Endothelial cell (in vitro differentiated cells): ENCODE data around the gene LRRC75A. TPM values are rescaled to one million over a fixed set of nuclear protein-coding genes. Genes with fewer than 3 reads are reported as not detected.

ENCODE experiments used
- DNase-seq: peaks from one replicate; pipeline ENCODE4 v3.0.0; 2021; ENCODE audit warnings: low spot score
- H3K27ac Mint-ChIP-seq: one replicate; pipeline ENCODE4 v1.8.0; 2021; ENCODE audit warnings: mixed read lengths, inconsistent platforms; ENCODE audit not compliant: unreplicated experiment
- H3K27me3 Mint-ChIP-seq: one replicate; pipeline ENCODE4 v1.8.0; 2021; ENCODE audit warnings: mild to moderate bottlenecking, moderate library complexity, mixed read lengths, inconsistent platforms; ENCODE audit not compliant: unreplicated experiment
- H3K36me3 Mint-ChIP-seq: one replicate; pipeline ENCODE4 v1.8.0; 2021; ENCODE audit warnings: mild to moderate bottlenecking, low read depth, mixed read lengths, inconsistent platforms; ENCODE audit not compliant: unreplicated experiment
- H3K4me1 Mint-ChIP-seq: one replicate; pipeline ENCODE4 v1.8.0; 2021; ENCODE audit warnings: mild to moderate bottlenecking, mixed read lengths, inconsistent platforms; ENCODE audit not compliant: unreplicated experiment
- H3K4me3 Mint-ChIP-seq: one replicate; pipeline ENCODE4 v1.8.0; 2021; ENCODE audit warnings: mild to moderate bottlenecking, mixed read lengths, inconsistent platforms; ENCODE audit not compliant: unreplicated experiment
- H3K9me3 Mint-ChIP-seq: one replicate; pipeline ENCODE4 v1.8.0; 2021; ENCODE audit warnings: mixed read lengths, inconsistent platforms; ENCODE audit not compliant: unreplicated experiment
- total RNA-seq: library from RNA; stranded (reverse); fragmentation: NEBNext Ultra II Directional; extraction: Animal tissue kit (Norgen Biotek cat#: 25700); gene quantifications from one replicate; pipeline ENCODE4 v1.2.1, GENCODE V29; 2021; ENCODE audit not compliant: unreplicated experiment
- TF ChIP-seq, protein P1 (sequence below): fragments of 200-600 bp; sonication (generic); IDR thresholded peaks from one replicate; pipeline ENCODE4 v1.5.0; 2021; ENCODE audit warnings: antibody characterized with exemption; ENCODE audit not compliant: unreplicated experiment

The LRRC75A gene
- total RNA-seq, 1 donor from 2014 or later = 0.95 TPM

DNA sequence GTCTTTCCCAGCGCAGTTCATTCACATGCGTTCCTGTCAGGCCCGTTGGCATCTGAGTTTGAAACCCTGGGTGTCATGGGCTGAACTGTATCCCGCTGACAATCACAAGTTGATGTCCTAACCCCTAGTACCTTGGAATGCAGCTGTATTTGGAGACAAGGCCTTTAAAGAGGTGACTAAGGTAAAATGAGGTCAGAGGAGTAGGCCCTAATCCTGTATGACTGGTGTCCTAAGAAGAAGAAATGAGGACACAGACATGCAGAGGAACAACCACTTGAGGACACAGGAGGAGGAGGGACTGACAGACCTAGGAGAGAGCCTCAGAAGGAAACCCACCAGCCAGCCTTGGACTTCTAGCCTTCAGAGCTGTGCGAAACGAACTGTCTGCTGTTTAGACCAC is 43.5 kb downstream of the LRRC75A start:
- H3K9me3 Mint-ChIP-seq = no peaks in the 10 kb centered on the region
- H3K27me3 Mint-ChIP-seq = peaks cover 9% of the 10 kb centered on the region
- peaks cover 15% of the 10 kb centered on the region for H3K36me3 Mint-ChIP-seq
- TF ChIP-seq, protein P1, sequence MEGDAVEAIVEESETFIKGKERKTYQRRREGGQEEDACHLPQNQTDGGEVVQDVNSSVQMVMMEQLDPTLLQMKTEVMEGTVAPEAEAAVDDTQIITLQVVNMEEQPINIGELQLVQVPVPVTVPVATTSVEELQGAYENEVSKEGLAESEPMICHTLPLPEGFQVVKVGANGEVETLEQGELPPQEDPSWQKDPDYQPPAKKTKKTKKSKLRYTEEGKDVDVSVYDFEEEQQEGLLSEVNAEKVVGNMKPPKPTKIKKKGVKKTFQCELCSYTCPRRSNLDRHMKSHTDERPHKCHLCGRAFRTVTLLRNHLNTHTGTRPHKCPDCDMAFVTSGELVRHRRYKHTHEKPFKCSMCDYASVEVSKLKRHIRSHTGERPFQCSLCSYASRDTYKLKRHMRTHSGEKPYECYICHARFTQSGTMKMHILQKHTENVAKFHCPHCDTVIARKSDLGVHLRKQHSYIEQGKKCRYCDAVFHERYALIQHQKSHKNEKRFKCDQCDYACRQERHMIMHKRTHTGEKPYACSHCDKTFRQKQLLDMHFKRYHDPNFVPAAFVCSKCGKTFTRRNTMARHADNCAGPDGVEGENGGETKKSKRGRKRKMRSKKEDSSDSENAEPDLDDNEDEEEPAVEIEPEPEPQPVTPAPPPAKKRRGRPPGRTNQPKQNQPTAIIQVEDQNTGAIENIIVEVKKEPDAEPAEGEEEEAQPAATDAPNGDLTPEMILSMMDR = no peak
- H3K4me3 Mint-ChIP-seq = no peak overlapping the region
- H3K27ac Mint-ChIP-seq = no peak overlapping the region
- no peak for DNase-seq
- peaks cover 6% of the 10 kb centered on the region for H3K4me1 Mint-ChIP-seq

DNA sequence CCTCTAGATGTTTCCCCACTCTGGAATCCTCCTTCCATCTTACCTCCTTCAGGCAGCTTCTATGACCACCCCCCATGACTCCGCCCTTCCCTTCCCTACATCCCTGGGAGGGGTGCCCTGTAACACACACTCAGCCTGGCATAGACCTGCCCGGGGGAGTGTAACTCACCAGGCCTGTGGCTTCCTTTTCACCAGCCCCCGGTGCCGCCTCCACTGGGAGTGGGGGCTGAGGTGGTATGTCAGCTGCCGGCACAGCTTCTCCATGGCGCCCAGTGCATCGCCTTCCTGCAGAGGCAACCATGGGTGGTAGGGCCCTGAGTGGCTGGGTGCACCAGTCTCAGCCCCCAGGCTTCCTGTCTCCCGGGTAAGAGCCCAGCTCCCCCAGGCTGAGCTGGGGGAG is 44.3 kb downstream of the LRRC75A start:
- peaks cover 4% of the 10 kb centered on the region for H3K4me1 Mint-ChIP-seq
- TF ChIP-seq, protein P1 = no peak
- no peak overlapping the region for H3K4me3 Mint-ChIP-seq
- peaks cover 15% of the 10 kb centered on the region for H3K36me3 Mint-ChIP-seq
- no peak for DNase-seq
- H3K27ac Mint-ChIP-seq = peak overlapping the region; percentile 64
- peaks cover 7% of the 10 kb centered on the region for H3K27me3 Mint-ChIP-seq
- no peaks in the 10 kb centered on the region for H3K9me3 Mint-ChIP-seq

DNA sequence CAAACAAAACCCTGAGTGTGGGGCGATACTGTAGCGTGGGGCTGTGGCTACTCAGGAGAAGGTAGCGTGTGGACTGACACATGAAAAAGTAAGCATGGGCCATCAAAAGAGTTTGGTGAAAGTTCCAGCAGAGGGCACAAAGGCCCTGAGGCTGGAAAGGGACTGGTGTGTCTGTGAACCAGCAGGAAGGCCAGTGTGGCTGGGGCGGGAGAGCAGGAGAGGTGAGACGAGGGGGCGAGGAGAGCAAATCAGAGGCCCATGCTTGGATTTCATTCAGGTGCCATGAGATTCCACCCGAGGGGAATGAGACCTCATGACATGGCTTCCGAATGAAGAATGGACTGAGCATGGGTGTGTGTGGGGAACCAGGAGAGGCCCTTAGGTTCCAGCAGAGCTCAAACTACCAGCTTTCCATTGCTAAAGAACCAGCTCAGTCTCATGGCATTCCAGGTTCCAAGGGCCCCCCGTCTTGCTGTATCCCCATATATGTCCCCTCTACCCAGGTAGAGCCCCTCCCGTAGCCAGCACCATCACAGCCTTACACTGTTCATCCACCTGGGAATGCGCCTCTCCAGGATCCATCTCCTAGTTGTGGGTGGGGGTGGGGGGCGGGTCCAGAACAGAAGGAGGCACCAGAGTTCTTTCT is 45.5 kb downstream of the LRRC75A start:
- H3K36me3 Mint-ChIP-seq = peaks cover 19% of the 10 kb centered on the region
- H3K27ac Mint-ChIP-seq = no peak overlapping the region
- peaks cover 7% of the 10 kb centered on the region for H3K27me3 Mint-ChIP-seq
- TF ChIP-seq, protein P1 = no peak
- no peak overlapping the region for H3K4me3 Mint-ChIP-seq
- H3K9me3 Mint-ChIP-seq = no peaks in the 10 kb centered on the region
- peaks cover 8% of the 10 kb centered on the region for H3K4me1 Mint-ChIP-seq
- no peak for DNase-seq

DNA sequence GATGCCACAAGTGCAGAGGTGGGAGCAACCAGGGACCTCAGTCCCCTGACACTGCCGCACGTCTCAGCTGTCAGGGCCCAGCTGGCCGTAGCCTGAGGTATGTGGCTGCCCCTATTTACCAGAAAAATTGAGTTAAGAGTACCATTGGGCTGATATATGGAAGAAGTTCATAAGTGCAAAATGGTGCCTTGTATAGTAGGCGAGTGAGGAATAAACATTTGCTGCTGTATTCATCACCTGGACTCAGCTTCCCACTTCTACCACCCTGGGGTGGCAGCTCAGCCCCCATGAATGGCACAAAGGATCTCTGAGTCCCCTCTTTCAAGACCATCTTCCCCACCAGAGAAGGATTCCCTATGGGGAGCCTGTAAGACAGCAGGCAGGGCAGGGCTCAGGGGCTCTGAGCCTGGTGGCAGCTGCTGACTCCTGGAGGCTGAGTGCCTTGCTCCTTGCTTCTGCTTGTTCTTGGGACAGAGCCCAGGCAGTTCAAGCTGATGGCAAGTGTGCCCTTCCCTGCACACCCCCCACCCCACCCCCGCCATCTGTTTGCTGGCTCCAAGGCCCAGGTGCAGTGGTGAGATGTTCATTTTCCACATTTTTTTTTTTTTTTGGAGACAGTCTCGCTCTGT is 47.6 kb downstream of the LRRC75A start:
- TF ChIP-seq, protein P1 = no peak
- peaks cover 4% of the 10 kb centered on the region for H3K27me3 Mint-ChIP-seq
- DNase-seq = no peak
- H3K27ac Mint-ChIP-seq = no peak overlapping the region
- peaks cover 20% of the 10 kb centered on the region for H3K4me1 Mint-ChIP-seq
- peak overlapping the region; percentile 21 for H3K4me3 Mint-ChIP-seq
- peaks cover 19% of the 10 kb centered on the region for H3K36me3 Mint-ChIP-seq
- H3K9me3 Mint-ChIP-seq = no peaks in the 10 kb centered on the region
